ENCODE data around the gene CCSER1.

DNA sequence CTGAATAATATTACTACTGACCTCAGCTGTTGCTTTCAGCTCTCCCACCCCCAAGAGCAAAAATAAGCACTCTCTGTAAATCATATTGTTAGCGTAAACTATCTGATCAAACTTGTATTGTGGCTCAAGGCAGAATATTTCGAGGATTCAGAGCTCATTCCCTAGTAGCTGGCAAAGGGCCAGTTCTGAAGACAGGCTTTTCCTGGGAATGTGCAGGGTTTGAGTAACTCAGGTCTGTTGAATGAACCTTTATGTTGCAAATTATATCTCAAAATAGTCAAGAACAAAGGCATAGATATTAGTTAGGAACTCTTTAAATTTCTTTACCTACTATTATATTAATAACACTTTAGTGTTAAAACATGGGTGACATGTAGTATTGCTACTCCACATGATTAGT is 454.9 kb downstream of the CCSER1 start:
- no peak for TF ChIP-seq EZH2 (IDR thresholded peaks at IDR 0.05; ENCODE audit: borderline replicate concordance, insufficient read depth, low read depth, low read length, poor library complexity, severe bottlenecking)
- TF ChIP-seq, protein P1, sequence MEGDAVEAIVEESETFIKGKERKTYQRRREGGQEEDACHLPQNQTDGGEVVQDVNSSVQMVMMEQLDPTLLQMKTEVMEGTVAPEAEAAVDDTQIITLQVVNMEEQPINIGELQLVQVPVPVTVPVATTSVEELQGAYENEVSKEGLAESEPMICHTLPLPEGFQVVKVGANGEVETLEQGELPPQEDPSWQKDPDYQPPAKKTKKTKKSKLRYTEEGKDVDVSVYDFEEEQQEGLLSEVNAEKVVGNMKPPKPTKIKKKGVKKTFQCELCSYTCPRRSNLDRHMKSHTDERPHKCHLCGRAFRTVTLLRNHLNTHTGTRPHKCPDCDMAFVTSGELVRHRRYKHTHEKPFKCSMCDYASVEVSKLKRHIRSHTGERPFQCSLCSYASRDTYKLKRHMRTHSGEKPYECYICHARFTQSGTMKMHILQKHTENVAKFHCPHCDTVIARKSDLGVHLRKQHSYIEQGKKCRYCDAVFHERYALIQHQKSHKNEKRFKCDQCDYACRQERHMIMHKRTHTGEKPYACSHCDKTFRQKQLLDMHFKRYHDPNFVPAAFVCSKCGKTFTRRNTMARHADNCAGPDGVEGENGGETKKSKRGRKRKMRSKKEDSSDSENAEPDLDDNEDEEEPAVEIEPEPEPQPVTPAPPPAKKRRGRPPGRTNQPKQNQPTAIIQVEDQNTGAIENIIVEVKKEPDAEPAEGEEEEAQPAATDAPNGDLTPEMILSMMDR (IDR thresholded peaks at IDR 0.05): no peak

Data from B cell (primary cell).